OCI-LY3 (cell line): ENCODE results near the gene OR56A4.

Source experiments
- H2AFZ ChIP-seq: fragments of 200-600, 300-600 bp; shearing (Covaris generic); 2 replicates; pipeline ENCODE4 v1.6.0; 2014; ENCODE audit warnings: antibody characterized with exemption, low read depth, low read length
- H3K27ac ChIP-seq: fragments of 200-600, 300-600 bp; sonication (generic); 2 replicates; pipeline ENCODE4 v1.5.1; 2014; ENCODE audit warnings: mild to moderate bottlenecking, low read length, moderate library complexity, mixed read lengths
- H3K27me3 ChIP-seq: fragments of 200-600, 300-600 bp; sonication (generic); 2 replicates; pipeline ENCODE4 v1.6.1; 2014; ENCODE audit warnings: low read depth, low read length, mixed read lengths
- H3K36me3 ChIP-seq: fragments of 200-600, 300-600 bp; sonication (generic); replicated peaks from 2 replicates; pipeline ENCODE3; 2014; ENCODE audit warnings: low read depth, low read length, mixed read lengths
- H3K4me1 ChIP-seq: fragments of 300-600, 200-600 bp; sonication (generic); 2 replicates; pipeline ENCODE4 v1.6.1; 2014; ENCODE audit warnings: low read length, mixed read lengths
- H3K4me2 ChIP-seq: fragments of 200-600, 300-600 bp; sonication (generic); 2 replicates; pipeline ENCODE4 v1.6.1; 2014; ENCODE audit warnings: low read length, mixed read lengths
- H3K4me3 ChIP-seq: fragments of 300-600, 200-600 bp; sonication (generic); 2 replicates; pipeline ENCODE4 v1.5.1; 2014; ENCODE audit warnings: antibody characterized with exemption, mild to moderate bottlenecking, low read length, moderate library complexity
- H3K79me2 ChIP-seq: fragments of 300-600, 200-600 bp; shearing (Covaris generic); 2 replicates; pipeline ENCODE4 v1.6.1; 2014; ENCODE audit warnings: mild to moderate bottlenecking, low read length, mixed read lengths
- H3K9ac ChIP-seq: fragments of 300-600, 200-600 bp; shearing (Covaris generic); 2 replicates; pipeline ENCODE4 v1.6.0; 2014; ENCODE audit warnings: mild to moderate bottlenecking, low read length, moderate library complexity
- H3K9me3 ChIP-seq: fragments of 200-600, 300-600 bp; shearing (Covaris generic); 2 replicates; pipeline ENCODE4 v1.6.1; 2014; ENCODE audit warnings: low read length, mixed read lengths; ENCODE audit not compliant: insufficient read depth
- H4K20me1 ChIP-seq: fragments of 200-600, 300-600 bp; sonication (generic); 2 replicates; pipeline ENCODE4 v1.6.1; 2016; ENCODE audit warnings: low read length, mixed read lengths; ENCODE audit not compliant: insufficient read depth
- CTCF ChIP-seq: fragments of 200-600, 300-600 bp; sonication (generic); IDR thresholded peaks from 2 replicates; pipeline ENCODE4 v1.5.1; 2014; ENCODE audit warnings: antibody characterized with exemption, low read length, low read depth
- EZH2phosphoT487 ChIP-seq: fragments of 200-600 bp; shearing (Covaris generic); IDR thresholded peaks from 2 replicates; pipeline ENCODE4 v1.6.1; 2018; ENCODE audit warnings: antibody characterized with exemption, mixed run types, low read depth

OR56A4 gene

GRCh38 chr11:6030708-6031405 lies 24.1 kb upstream of the OR56A4 start, which contains the start of gene OR56A1:
OR56A1 (minus strand) TSS chr11:6030758; CDS start chr11:6027692, 3,066 bp downstream.
- H3K4me1 ChIP-seq, result no peaks in the 10 kb centered on the region
- no peaks in the 10 kb centered on the region for H3K36me3 ChIP-seq
- H3K4me2 ChIP-seq, result no peak within 1 kb of the TSS
- peaks cover 18% of the 10 kb centered on the region for H3K27me3 ChIP-seq
- no peak within 1 kb of the TSS for H3K4me3 ChIP-seq
- no peaks in the 10 kb centered on the region for H3K79me2 ChIP-seq
- TF ChIP-seq EZH2phosphoT487 (no peak), CTCF (no peak)
- H4K20me1 ChIP-seq, result no peaks in the 10 kb centered on the region
- H3K27ac ChIP-seq, result no peak within 1 kb of the TSS
- H2AFZ ChIP-seq, result no peak within 1 kb of the TSS
- no peaks in the 10 kb centered on the region for H3K9me3 ChIP-seq
- no peak within 1 kb of the TSS for H3K9ac ChIP-seq

GRCh38 chr11:6027501-6027900 lies 20.8 kb upstream of the OR56A4 start:
- no peak overlapping the region for H3K4me2 ChIP-seq
- no peaks in the 10 kb centered on the region for H4K20me1 ChIP-seq
- H3K36me3 ChIP-seq, result no peaks in the 10 kb centered on the region
- no peaks in the 10 kb centered on the region for H3K9me3 ChIP-seq
- no peak overlapping the region for H2AFZ ChIP-seq
- no peaks in the 10 kb centered on the region for H3K79me2 ChIP-seq
- peaks cover 27% of the 10 kb centered on the region for H3K27me3 ChIP-seq
- H3K4me3 ChIP-seq, result no peak overlapping the region
- no peaks in the 10 kb centered on the region for H3K4me1 ChIP-seq
- H3K9ac ChIP-seq, result no peak overlapping the region
- H3K27ac ChIP-seq, result no peak overlapping the region
- TF ChIP-seq EZH2phosphoT487, result no peak

GRCh38 chr11:6025056-6025455 lies 18.3 kb upstream of the OR56A4 start:
- no peak overlapping the region for H3K27ac ChIP-seq
- no peak overlapping the region for H2AFZ ChIP-seq
- no peak overlapping the region for H3K4me3 ChIP-seq
- H3K9ac ChIP-seq, result no peak overlapping the region
- H3K9me3 ChIP-seq, result no peaks in the 10 kb centered on the region
- TF ChIP-seq CTCF (no peak), EZH2phosphoT487 (no peak)
- H4K20me1 ChIP-seq, result no peaks in the 10 kb centered on the region
- H3K4me1 ChIP-seq, result no peaks in the 10 kb centered on the region
- peaks cover 27% of the 10 kb centered on the region for H3K27me3 ChIP-seq
- no peaks in the 10 kb centered on the region for H3K36me3 ChIP-seq
- no peak overlapping the region for H3K4me2 ChIP-seq
- no peaks in the 10 kb centered on the region for H3K79me2 ChIP-seq

GRCh38 chr11:6022956-6023355 lies 16.2 kb upstream of the OR56A4 start:
- H3K4me1 ChIP-seq, result no peaks in the 10 kb centered on the region

More at GRCh38 chr11:6022956-6023355, 16.2 kb upstream of the OR56A4 start:
- peaks cover 26% of the 10 kb centered on the region for H3K27me3 ChIP-seq
- TF ChIP-seq CTCF (peak; percentile 66), EZH2phosphoT487 (no peak)
- H3K27ac ChIP-seq, result no peak overlapping the region
- H3K79me2 ChIP-seq, result no peaks in the 10 kb centered on the region
- no peak overlapping the region for H3K4me2 ChIP-seq
- no peak overlapping the region for H3K9ac ChIP-seq
- no peaks in the 10 kb centered on the region for H3K36me3 ChIP-seq
- H4K20me1 ChIP-seq, result no peaks in the 10 kb centered on the region
- H3K9me3 ChIP-seq, result no peaks in the 10 kb centered on the region
- no peak overlapping the region for H2AFZ ChIP-seq
- H3K4me3 ChIP-seq, result no peak overlapping the region
